Transverse colon (tissue), 3 donors: Measurements from ENCODE around the gene AIFM2.

Experiments
- EP300 ChIP-seq: sonication (generic); formaldehyde crosslinking; IDR thresholded peaks from one replicate; pipeline ENCODE4 v1.6.1; 2017; ENCODE audit warnings: antibody characterized with exemption, low read depth
- POLR2A ChIP-seq: fragments of 450-650 bp; IDR thresholded peaks from one replicate; pipeline ENCODE4 v1.6.1; 2016; ENCODE audit warnings: antibody characterized with exemption, mild to moderate bottlenecking, moderate library complexity
- TF ChIP-seq, protein P1 (sequence below), 5 experiments: fragments of 200-600 bp in 3 of 5; fragments of 450-650 bp in 2 of 5; sonication (generic) in 3 of 5; IDR thresholded peaks; 1 replicate in 2 of 5; 2 replicates in 3 of 5; pipeline ENCODE4 v1.5.1; 2016 to 2017; ENCODE audit warnings: antibody characterized with exemption in 5 of 5, inconsistent platforms in 3 of 5, mild to moderate bottlenecking in 2 of 5, moderate library complexity in 1 of 5

DNA sequence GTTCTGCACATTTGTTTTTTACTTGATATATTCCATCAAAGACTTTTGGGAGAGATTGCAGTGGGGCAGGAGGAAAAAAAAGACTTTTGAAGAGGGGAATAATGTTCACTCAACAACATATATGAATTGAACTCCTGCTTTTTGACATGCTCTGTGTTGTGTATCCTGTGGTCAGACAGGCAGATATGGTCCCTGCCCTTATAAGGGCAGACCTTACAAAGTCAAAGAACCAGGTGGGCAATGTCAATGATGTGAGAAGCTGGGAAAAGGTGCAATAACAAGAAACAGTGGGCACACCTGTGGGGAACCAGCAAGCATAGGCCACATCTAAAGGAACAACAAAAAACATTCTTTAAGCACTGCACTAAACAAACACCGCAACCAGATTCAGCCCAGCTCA, 8.2 kb downstream of the AIFM2 start:
- TF ChIP-seq POLR2A (no peak), EP300 (no peak)
- TF ChIP-seq, protein P1, sequence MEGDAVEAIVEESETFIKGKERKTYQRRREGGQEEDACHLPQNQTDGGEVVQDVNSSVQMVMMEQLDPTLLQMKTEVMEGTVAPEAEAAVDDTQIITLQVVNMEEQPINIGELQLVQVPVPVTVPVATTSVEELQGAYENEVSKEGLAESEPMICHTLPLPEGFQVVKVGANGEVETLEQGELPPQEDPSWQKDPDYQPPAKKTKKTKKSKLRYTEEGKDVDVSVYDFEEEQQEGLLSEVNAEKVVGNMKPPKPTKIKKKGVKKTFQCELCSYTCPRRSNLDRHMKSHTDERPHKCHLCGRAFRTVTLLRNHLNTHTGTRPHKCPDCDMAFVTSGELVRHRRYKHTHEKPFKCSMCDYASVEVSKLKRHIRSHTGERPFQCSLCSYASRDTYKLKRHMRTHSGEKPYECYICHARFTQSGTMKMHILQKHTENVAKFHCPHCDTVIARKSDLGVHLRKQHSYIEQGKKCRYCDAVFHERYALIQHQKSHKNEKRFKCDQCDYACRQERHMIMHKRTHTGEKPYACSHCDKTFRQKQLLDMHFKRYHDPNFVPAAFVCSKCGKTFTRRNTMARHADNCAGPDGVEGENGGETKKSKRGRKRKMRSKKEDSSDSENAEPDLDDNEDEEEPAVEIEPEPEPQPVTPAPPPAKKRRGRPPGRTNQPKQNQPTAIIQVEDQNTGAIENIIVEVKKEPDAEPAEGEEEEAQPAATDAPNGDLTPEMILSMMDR (IDR thresholded peaks at IDR 0.05) = no peak
